Measurements from ENCODE around the gene GOLGA6A. TPM values are rescaled to one million over a fixed set of nuclear protein-coding genes. Genes with fewer than 3 reads are reported as not detected.
A peak's percentile ranks its signal among the peaks of the same experiment; 100 is the strongest.

The GOLGA6A gene
- total and polyA plus RNA-seq, 3 experiments from 2014 or later, result 0.07 TPM; not detected in 2

GRCh38 chr15:74045184-74045583 lies 37.2 kb downstream of the GOLGA6A start:
- Histone ChIP-seq H3K27me3 (ENCODE audit: insufficient read depth, low read length, poor library complexity, severe bottlenecking) (no peaks in the 10 kb centered on the region), H3K27ac (ENCODE audit: low read depth, low read length) (no peak overlapping the region), H3K4me1 (ENCODE audit: insufficient read depth, low read length) (peaks cover 13% of the 10 kb centered on the region), H3K4me3 (ENCODE audit: low read length) (no peak overlapping the region), H3K9me3 (ENCODE audit: low read length) (no peaks in the 10 kb centered on the region), H3K36me3 (ENCODE audit: insufficient read depth, low read length) (no peaks in the 10 kb centered on the region)
- CTCF ChIA-PET, result interaction anchor here (1.0 to 1.5 kb wide), 2 partner anchors 50 to 72 kb away, joined by 4 read pairs; partner anchors contain the start of gene PML
- Mint-ChIP-seq H3K36me3 (peaks cover 0 to 38% (median 0%) of the 10 kb centered on the region in 3 donors), H3K9me3 (no peaks in the 10 kb centered on the region), H3K4me1 (peaks cover 14 to 19% (median 15%) of the 10 kb centered on the region in 3 donors), H3K27me3 (peaks cover 0 to 3% of the 10 kb centered on the region in 2 donors), H3K4me3 (no peak overlapping the region), H3K27ac (no peak overlapping the region)
- POLR2A ChIA-PET, result no interaction called here
- DNase-seq, result no peak

DNA sequence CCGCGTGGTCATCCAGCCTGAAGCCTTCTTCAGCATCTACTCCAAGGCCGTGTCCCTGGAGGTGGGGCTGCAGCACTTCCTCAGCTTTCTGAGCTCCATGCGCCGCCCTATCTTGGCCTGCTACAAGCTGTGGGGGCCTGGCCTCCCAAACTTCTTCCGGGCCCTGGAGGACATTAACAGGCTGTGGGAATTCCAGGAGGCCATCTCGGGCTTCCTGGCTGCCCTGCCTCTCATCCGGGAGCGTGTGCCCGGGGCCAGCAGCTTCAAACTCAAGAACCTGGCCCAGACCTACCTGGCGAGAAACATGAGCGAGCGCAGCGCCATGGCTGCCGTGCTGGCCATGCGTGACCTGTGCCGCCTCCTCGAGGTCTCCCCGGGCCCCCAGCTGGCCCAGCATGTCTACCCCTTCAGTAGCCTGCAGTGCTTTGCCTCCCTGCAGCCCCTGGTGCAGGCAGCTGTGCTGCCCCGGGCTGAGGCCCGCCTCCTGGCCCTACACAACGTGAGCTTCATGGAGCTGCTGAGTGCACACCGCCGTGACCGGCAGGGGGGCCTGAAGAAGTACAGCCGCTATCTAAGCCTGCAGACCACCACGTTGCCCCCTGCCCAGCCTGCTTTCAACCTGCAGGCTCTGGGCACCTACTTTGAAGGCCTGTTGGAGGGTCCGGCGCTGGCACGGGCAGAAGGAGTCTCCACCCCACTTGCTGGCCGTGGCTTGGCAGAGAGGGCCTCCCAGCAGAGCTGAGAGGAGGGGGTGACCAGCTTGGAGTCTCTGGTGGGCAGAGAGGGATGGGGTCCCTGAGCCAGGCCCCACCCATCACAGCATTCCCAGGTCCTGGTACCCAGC lies 37.9 kb downstream of the GOLGA6A start:
- Histone ChIP-seq H3K36me3 (ENCODE audit: insufficient read depth, low read length) (no peaks in the 10 kb centered on the region), H3K27ac (ENCODE audit: low read depth, low read length) (no peak overlapping the region), H3K9me3 (ENCODE audit: low read length) (no peaks in the 10 kb centered on the region), H3K27me3 (ENCODE audit: insufficient read depth, low read length, poor library complexity, severe bottlenecking) (no peaks in the 10 kb centered on the region), H3K4me3 (ENCODE audit: low read length) (no peak overlapping the region), H3K4me1 (ENCODE audit: insufficient read depth, low read length) (peaks cover 13% of the 10 kb centered on the region)
- no peak for DNase-seq
- CTCF ChIA-PET, result interaction anchor here (1.4 to 1.5 kb wide), 2 partner anchors 50 to 1158 kb away, joined by 3 to 4 read pairs; partner anchors contain the start of genes C15orf39 and PML
- Mint-ChIP-seq H3K27ac (peak overlapping the region in 1 of 8 donors; percentile 38), H3K27me3 (peaks cover 0 to 3% of the 10 kb centered on the region in 2 donors), H3K36me3 (peaks cover 0 to 39% (median 0%) of the 10 kb centered on the region in 3 donors), H3K9me3 (no peaks in the 10 kb centered on the region), H3K4me1 (peaks cover 12 to 16% (median 14%) of the 10 kb centered on the region in 3 donors), H3K4me3 (no peak overlapping the region)
- POLR2A ChIA-PET, result no interaction called here

DNA sequence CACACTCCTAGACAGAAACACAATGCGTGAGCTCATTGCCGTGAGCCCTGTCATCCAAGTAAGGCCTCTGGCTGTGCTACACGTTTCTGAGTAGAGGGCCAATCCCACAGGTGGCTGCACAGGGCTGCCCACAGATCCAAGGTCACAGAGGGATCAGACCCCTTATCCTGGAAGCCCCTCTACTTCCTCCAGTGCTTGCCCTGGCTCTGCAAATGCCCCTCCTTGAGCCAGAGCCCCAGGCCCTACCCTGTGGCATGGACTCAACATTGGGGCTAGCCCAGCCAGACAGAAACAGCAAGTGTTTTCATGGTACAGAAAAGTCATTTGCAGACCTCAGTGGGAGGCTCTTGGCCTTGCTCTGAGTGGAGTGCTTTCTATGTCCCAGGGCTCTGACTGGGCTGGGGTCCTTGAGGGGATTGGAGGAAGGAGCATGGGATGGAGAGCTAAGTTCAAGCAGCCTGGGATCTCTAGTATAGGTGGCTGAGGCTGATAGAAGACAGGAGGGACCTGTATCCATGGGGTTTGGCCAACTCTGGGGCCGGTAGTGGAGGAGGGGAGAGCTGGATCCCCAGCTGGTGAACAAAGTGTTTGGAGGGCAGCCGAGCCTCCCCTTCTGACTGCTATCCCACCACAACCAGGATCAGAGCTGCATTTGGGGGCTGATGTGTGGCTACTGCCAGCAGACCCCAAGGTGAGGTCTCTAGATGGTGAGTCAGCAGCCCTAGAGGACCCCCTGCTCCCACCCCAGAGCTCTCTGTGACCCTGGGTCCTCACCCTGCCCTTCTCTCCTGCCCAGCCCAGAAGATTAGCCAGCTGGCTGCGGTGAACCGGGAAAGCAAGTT lies 38.7 kb downstream of the GOLGA6A start:
- CTCF ChIA-PET, result interaction anchor here (1.4 to 1.5 kb wide), 2 partner anchors 49 to 1158 kb away, joined by 3 to 4 read pairs; partner anchors contain the start of genes C15orf39 and PML
- peaks cover 0 to 46% (median 0%) of the 10 kb centered on the region in 3 donors for H3K36me3 Mint-ChIP-seq
- peak overlapping the region in 3 of 8 donors; percentile 29 to 66 (median 38) for H3K27ac Mint-ChIP-seq
- DNase-seq, result no peak
- H3K4me1 ChIP-seq (ENCODE audit: insufficient read depth, low read length), result peaks cover 11% of the 10 kb centered on the region
- H3K27me3 ChIP-seq (ENCODE audit: insufficient read depth, low read length, poor library complexity, severe bottlenecking), result no peaks in the 10 kb centered on the region
- no peak overlapping the region for H3K4me3 Mint-ChIP-seq
- peaks cover 0 to 2% of the 10 kb centered on the region in 2 donors for H3K27me3 Mint-ChIP-seq
- no peaks in the 10 kb centered on the region for H3K36me3 ChIP-seq (ENCODE audit: insufficient read depth, low read length)
- H3K9me3 Mint-ChIP-seq, result no peaks in the 10 kb centered on the region
- no peak overlapping the region for H3K4me3 ChIP-seq (ENCODE audit: low read length)
- H3K9me3 ChIP-seq (ENCODE audit: low read length), result no peaks in the 10 kb centered on the region
- H3K4me1 Mint-ChIP-seq, result peaks cover 9 to 12% (median 11%) of the 10 kb centered on the region in 3 donors
- no peak overlapping the region for H3K27ac ChIP-seq (ENCODE audit: low read depth, low read length)
- POLR2A ChIA-PET, result no interaction called here

DNA sequence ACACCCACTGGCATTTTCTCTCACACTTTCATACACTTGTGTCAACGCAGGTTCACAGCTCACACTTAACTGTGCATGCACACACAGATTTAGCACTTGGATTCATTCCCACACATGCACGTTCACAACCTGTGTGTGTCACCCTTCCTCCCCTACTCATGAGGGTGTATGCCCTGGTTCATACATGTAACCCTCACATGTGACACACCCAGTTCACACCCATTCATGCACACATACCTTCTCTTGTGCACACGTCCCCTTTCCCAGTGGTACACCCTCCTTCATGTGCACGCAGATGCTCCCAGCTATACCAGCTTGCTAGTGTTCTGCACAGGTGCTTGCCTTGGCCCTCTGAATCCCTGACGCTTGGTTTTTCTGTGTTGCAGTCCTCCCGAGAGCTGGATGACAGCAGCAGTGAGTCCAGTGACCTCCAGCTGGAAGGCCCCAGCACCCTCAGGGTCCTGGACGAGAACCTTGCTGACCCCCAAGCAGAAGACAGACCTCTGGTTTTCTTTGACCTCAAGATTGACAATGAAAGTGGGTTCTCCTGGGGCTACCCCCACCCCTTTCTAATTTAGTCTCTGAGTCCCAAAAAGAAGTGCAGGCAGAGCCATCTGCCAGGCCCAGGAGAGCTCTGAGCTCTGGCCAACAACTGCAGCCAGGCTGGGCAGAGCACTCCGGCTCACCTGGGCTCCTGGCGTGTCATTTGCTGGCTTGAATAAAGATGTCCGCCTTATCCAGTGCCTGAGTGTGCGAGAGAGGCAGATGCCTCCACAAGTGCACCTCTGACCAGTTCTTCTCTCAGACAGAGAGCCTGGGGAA lies 39.5 kb downstream of the GOLGA6A start:
- ChIA-PET POLR2A (no interaction called here), CTCF (interaction anchor here (1.4 kb wide), 1 partner anchor 1159 kb away, joined by 3 read pairs; the partner anchor contains the start of gene C15orf39)
- Mint-ChIP-seq H3K27me3 (no peaks in the 10 kb centered on the region), H3K4me1 (peaks cover 3 to 4% (median 4%) of the 10 kb centered on the region in 3 donors), H3K4me3 (no peak overlapping the region), H3K9me3 (no peaks in the 10 kb centered on the region), H3K36me3 (peaks cover 0 to 49% (median 0%) of the 10 kb centered on the region in 3 donors), H3K27ac (peak overlapping the region in 3 of 8 donors; percentile 12 to 47 (median 26))
- Histone ChIP-seq H3K9me3 (ENCODE audit: low read length) (no peaks in the 10 kb centered on the region), H3K4me1 (ENCODE audit: insufficient read depth, low read length) (peaks cover 4% of the 10 kb centered on the region), H3K36me3 (ENCODE audit: insufficient read depth, low read length) (no peaks in the 10 kb centered on the region), H3K27ac (ENCODE audit: low read depth, low read length) (no peak overlapping the region), H3K4me3 (ENCODE audit: low read length) (no peak overlapping the region), H3K27me3 (ENCODE audit: insufficient read depth, low read length, poor library complexity, severe bottlenecking) (no peaks in the 10 kb centered on the region)
- no peak for DNase-seq

GRCh38 chr15:74041777-74042435 lies 40.4 kb downstream of the GOLGA6A start:
- Mint-ChIP-seq H3K27ac (peak overlapping the region in 2 of 8 donors; percentile 47 to 68), H3K27me3 (no peaks in the 10 kb centered on the region), H3K4me1 (no peaks in the 10 kb centered on the region), H3K9me3 (no peaks in the 10 kb centered on the region), H3K36me3 (peaks cover 0 to 58% (median 0%) of the 10 kb centered on the region in 3 donors), H3K4me3 (no peak overlapping the region)
- no peak overlapping the region for H3K27ac ChIP-seq (ENCODE audit: low read depth, low read length)
- H3K27me3 ChIP-seq (ENCODE audit: insufficient read depth, low read length, poor library complexity, severe bottlenecking), result no peaks in the 10 kb centered on the region
- H3K36me3 ChIP-seq (ENCODE audit: insufficient read depth, low read length), result peaks cover 2% of the 10 kb centered on the region
- ChIA-PET POLR2A (no interaction called here), CTCF (no interaction called here)
- H3K9me3 ChIP-seq (ENCODE audit: low read length), result no peaks in the 10 kb centered on the region
- H3K4me1 ChIP-seq (ENCODE audit: insufficient read depth, low read length), result no peaks in the 10 kb centered on the region
- H3K4me3 ChIP-seq (ENCODE audit: low read length), result no peak overlapping the region
- DNase-seq, result no peak

DNA sequence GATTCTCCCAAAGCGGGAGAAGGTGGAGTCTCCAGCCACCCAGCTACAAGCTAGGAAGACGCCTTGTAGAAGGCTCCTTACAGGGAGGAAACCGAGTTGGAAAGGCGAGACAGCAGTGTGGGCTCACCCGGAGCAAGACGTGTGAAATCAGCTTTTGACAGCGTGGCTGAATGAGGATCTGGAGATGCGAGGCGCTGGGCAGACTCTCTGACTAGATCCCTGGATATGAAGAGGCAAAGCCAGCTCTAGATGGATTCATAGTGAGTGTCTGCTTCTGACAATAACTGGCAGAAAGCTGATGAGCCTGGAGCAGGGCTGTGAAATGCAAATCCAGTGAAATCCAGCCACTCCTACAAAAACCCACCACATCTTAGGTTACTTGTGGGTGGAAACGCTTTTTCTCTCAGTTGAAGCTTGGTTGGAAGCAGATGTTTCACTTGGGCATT lies 41.0 kb downstream of the GOLGA6A start:
- Mint-ChIP-seq H3K27me3 (no peaks in the 10 kb centered on the region), H3K4me3 (no peak overlapping the region), H3K27ac (peak overlapping the region in 3 of 8 donors; percentile 29 to 70 (median 51))

More for the DNA sequence above, 41.0 kb downstream of the GOLGA6A start:
- peaks cover 0 to 64% (median 2%) of the 10 kb centered on the region in 3 donors for H3K36me3 Mint-ChIP-seq
- ChIA-PET CTCF (interaction anchor here (0.7 kb wide), 1 partner anchor 113 kb away, joined by 3 read pairs; no protein-coding TSS in a partner anchor), POLR2A (no interaction called here)
- H3K9me3 ChIP-seq (ENCODE audit: low read length), result no peaks in the 10 kb centered on the region
- no peaks in the 10 kb centered on the region for H3K4me1 Mint-ChIP-seq
- H3K9me3 Mint-ChIP-seq, result no peaks in the 10 kb centered on the region
- H3K36me3 ChIP-seq (ENCODE audit: insufficient read depth, low read length), result peaks cover 8% of the 10 kb centered on the region
- no peak overlapping the region for H3K27ac ChIP-seq (ENCODE audit: low read depth, low read length)
- no peaks in the 10 kb centered on the region for H3K27me3 ChIP-seq (ENCODE audit: insufficient read depth, low read length, poor library complexity, severe bottlenecking)
- DNase-seq, result no peak
- no peaks in the 10 kb centered on the region for H3K4me1 ChIP-seq (ENCODE audit: insufficient read depth, low read length)
- H3K4me3 ChIP-seq (ENCODE audit: low read length), result no peak overlapping the region
